CD8-positive, alpha-beta memory T cell (primary cell): ENCODE measurements around the gene MAP2. TPM values are rescaled to one million over a fixed set of nuclear protein-coding genes. Genes with fewer than 3 reads are reported as not detected.

Source experiments
- CTCF ChIA-PET: fragments of 350-600 bp; sonication (Branson Sonifier 250); formaldehyde crosslinking; loops from one replicate; lab custom pipeline; 2021; ENCODE audit warnings: antibody characterized with exemption; lab: Charles Lee
- POLR2A ChIA-PET: fragments of 350-600 bp; sonication (Branson Sonifier 250); formaldehyde crosslinking; loops from one replicate; lab custom pipeline; 2021; ENCODE audit warnings: antibody characterized with exemption; lab: Charles Lee
- DNase-seq, 5 donors: peaks; one replicate each; pipeline versions ENCODE4 v3.0.0 to v3.0.0-alpha.2; 2020 to 2022; ENCODE audit warnings: mixed read lengths in 1 of 5
- H3K27ac ChIP-seq: one replicate; pipeline ENCODE4 v1.7.0; 2013; ENCODE audit warnings: low read depth, mild to moderate bottlenecking, low read length, moderate library complexity
- H3K27me3 ChIP-seq: 2 replicates; pipeline ENCODE4 v1.7.0; 2013; ENCODE audit warnings: low read length, mild to moderate bottlenecking; ENCODE audit not compliant: insufficient read depth, poor library complexity, severe bottlenecking
- H3K36me3 ChIP-seq: 2 replicates; pipeline ENCODE4 v1.7.0; 2013; ENCODE audit warnings: mild to moderate bottlenecking, low read length, moderate library complexity; ENCODE audit not compliant: insufficient read depth
- H3K4me1 ChIP-seq: 2 replicates; pipeline ENCODE4 v1.7.0; 2013; ENCODE audit warnings: mild to moderate bottlenecking, low read length, moderate library complexity; ENCODE audit not compliant: insufficient read depth
- H3K4me3 ChIP-seq: 2 replicates; pipeline ENCODE4 v1.7.0; 2013; ENCODE audit warnings: mild to moderate bottlenecking, low read length
- H3K9me3 ChIP-seq: 2 replicates; pipeline ENCODE4 v1.7.0; 2013; ENCODE audit warnings: mild to moderate bottlenecking, low read length
- H3K27ac Mint-ChIP-seq, 8 donors: one replicate each; pipeline ENCODE4 v1.8.0; 2020 to 2021; ENCODE audit warnings: mixed read lengths in 8 of 8, mild to moderate bottlenecking in 6 of 8, inconsistent platforms in 3 of 8, moderate library complexity in 3 of 8
- H3K27me3 Mint-ChIP-seq, 2 donors: one replicate each; pipeline ENCODE4 v1.8.0; 2020 to 2021; ENCODE audit warnings: mixed read lengths in 2 of 2, mild to moderate bottlenecking in 1 of 2, moderate library complexity in 1 of 2
- H3K36me3 Mint-ChIP-seq, 3 donors: one replicate each; pipeline ENCODE4 v1.8.0; 2020 to 2021; ENCODE audit warnings: mixed read lengths in 3 of 3, inconsistent platforms in 1 of 3, mild to moderate bottlenecking in 1 of 3
- H3K4me1 Mint-ChIP-seq, 3 donors: one replicate each; pipeline ENCODE4 v1.8.0; 2020 to 2021; ENCODE audit warnings: mixed read lengths in 3 of 3, inconsistent platforms in 1 of 3, mild to moderate bottlenecking in 1 of 3
- H3K4me3 Mint-ChIP-seq, 7 donors: one replicate each; pipeline ENCODE4 v1.8.0; 2020 to 2021; ENCODE audit warnings: mixed read lengths in 7 of 7, mild to moderate bottlenecking in 6 of 7, moderate library complexity in 4 of 7, inconsistent platforms in 2 of 7
- H3K9me3 Mint-ChIP-seq, 5 donors: one replicate each; pipeline ENCODE4 v1.8.0; 2020 to 2022; ENCODE audit warnings: mixed read lengths in 5 of 5, mild to moderate bottlenecking in 3 of 5, moderate library complexity in 2 of 5, inconsistent platforms in 1 of 5
- polyA plus RNA-seq: library from polyadenylated mRNA; unstranded; fragments of 300-500 nt; fragmentation: Illumina TruSeq; gene quantifications from one replicate; pipeline ENCODE4 v1.2.3, GENCODE V29; 2021
- total RNA-seq, 2 experiments: library from RNA; stranded (reverse); gene quantifications; one replicate each; pipeline ENCODE4 v1.2.3, GENCODE V29; 2021

The MAP2 gene
- total and polyA plus RNA-seq, 3 experiments from 2014 or later: 0.08 TPM; not detected in 2

DNA sequence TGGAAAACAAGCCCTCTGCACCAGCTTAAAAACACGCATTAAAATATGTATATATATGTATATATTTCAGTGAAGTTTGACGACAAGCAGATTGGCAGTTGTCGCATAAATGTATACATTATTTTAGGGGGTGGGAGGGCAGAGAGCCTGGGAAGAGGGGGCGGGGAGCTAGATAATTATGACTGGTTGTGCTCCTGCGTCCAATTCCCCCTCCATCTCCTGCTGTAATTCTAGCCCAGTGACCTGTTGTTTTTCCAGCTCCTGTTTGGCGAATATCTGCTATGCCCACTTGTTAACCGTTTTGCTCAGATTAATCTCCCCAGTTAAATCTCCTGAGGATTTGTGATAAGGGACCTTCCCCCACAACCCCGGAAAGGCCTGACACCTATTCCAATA lies 348.4 kb downstream of the MAP2 start:
- Histone ChIP-seq H3K4me1 (no peaks in the 10 kb centered on the region), H3K9me3 (no peaks in the 10 kb centered on the region), H3K27ac (no peak overlapping the region), H3K36me3 (no peaks in the 10 kb centered on the region), H3K27me3 (no peaks in the 10 kb centered on the region), H3K4me3 (no peak overlapping the region)
- ChIA-PET POLR2A (no interaction called here), CTCF (no interaction called here)
- H3K36me3 Mint-ChIP-seq: no peaks in the 10 kb centered on the region
- H3K27ac Mint-ChIP-seq: no peak overlapping the region
- peaks cover 19 to 40% of the 10 kb centered on the region in 2 donors for H3K27me3 Mint-ChIP-seq
- no peak overlapping the region for H3K4me3 Mint-ChIP-seq
- H3K4me1 Mint-ChIP-seq: peaks cover 3 to 4% (median 4%) of the 10 kb centered on the region in 3 donors
- peaks cover 0 to 5% (median 0%) of the 10 kb centered on the region in 5 donors for H3K9me3 Mint-ChIP-seq
- DNase-seq: no peak

DNA sequence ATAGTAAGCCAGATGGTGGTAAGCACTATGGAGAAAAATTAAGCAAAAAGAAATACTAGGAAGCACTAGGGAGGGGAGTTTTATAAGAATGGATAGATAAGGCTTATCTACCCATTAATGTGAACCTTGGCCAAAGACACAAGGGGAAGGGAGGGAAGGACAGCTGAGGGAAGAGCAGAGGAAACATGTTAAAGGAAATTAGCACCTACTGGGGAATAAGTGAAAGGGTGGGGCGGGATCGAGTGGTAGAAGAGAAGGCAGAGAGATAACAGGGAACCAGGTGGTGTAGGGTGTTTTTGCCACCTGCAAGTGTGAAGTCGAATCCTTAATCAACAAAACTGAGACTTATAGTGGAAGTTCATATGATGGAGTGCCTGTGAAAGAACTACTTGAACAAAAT lies 349.5 kb downstream of the MAP2 start:
- Histone ChIP-seq H3K36me3 (no peaks in the 10 kb centered on the region), H3K4me1 (no peaks in the 10 kb centered on the region), H3K9me3 (no peaks in the 10 kb centered on the region), H3K27me3 (no peaks in the 10 kb centered on the region), H3K4me3 (no peak overlapping the region), H3K27ac (no peak overlapping the region)
- POLR2A ChIA-PET: no interaction called here
- H3K4me1 Mint-ChIP-seq: peaks cover 3 to 4% (median 4%) of the 10 kb centered on the region in 3 donors
- no peak overlapping the region for H3K4me3 Mint-ChIP-seq
- H3K9me3 Mint-ChIP-seq: peaks cover 0 to 5% (median 0%) of the 10 kb centered on the region in 5 donors
- peaks cover 19 to 40% of the 10 kb centered on the region in 2 donors for H3K27me3 Mint-ChIP-seq
- H3K27ac Mint-ChIP-seq: no peak overlapping the region
- no peaks in the 10 kb centered on the region for H3K36me3 Mint-ChIP-seq
- DNase-seq: no peak
- CTCF ChIA-PET: no interaction called here
